IMR-90 (cell line): ENCODE results near the gene ZKSCAN1. TPM values are rescaled to one million over a fixed set of nuclear protein-coding genes. Genes with fewer than 3 reads are reported as not detected.

Source experiments
- ATAC-seq: fragments of 200-7000 bp; cut with Tn5 transposase; 2 replicates; pipeline ENCODE4 v1.9.1; 2020; ENCODE audit warnings: low read depth, mild to moderate bottlenecking, moderate library complexity
- BruUV-seq: library from RNA; stranded (reverse); fragments of 400-500 nt; replicated peaks from 2 replicates; lab custom pipeline; 2021; lab: Mats Ljungman, UMichigan
- CTCF ChIA-PET: fragments of 300-600 bp; formaldehyde crosslinking; extraction: SDS; loops from one replicate; lab custom pipeline; 2021; ENCODE audit warnings: antibody characterized with exemption; lab: Yijun Ruan, JAX
- POLR2A ChIA-PET: fragments of 300-600 bp; sonication (Branson Sonifier 250); formaldehyde crosslinking; loops from one replicate; lab custom pipeline; 2022; ENCODE audit warnings: antibody characterized with exemption; ENCODE audit not compliant: unreplicated experiment; lab: Charles Lee
- DNase-seq: peaks from one replicate; pipeline ENCODE4 v3.0.0; 2013
- H2AFZ ChIP-seq: replicated peaks from 2 replicates; pipeline ENCODE3; 2013; ENCODE audit warnings: low read length, mild to moderate bottlenecking; ENCODE audit not compliant: poor library complexity
- H2AK5ac ChIP-seq: 2 replicates; pipeline ENCODE4 v1.6.1; 2013; ENCODE audit warnings: low read depth, low read length, inconsistent platforms
- H2AK9ac ChIP-seq: replicated peaks from 2 replicates; pipeline ENCODE3; 2013; ENCODE audit warnings: mild to moderate bottlenecking, low read depth, low read length, moderate library complexity; ENCODE audit not compliant: poor library complexity
- H2BK120ac ChIP-seq: 2 replicates; pipeline ENCODE4 v1.6.1; 2013; ENCODE audit warnings: low read depth, low read length, inconsistent platforms
- H2BK15ac ChIP-seq: 3 replicates; pipeline ENCODE4 v1.6.1; 2013; ENCODE audit warnings: low read depth, low read length, inconsistent platforms
- H2BK20ac ChIP-seq: 2 replicates; pipeline ENCODE4 v1.6.1; 2013; ENCODE audit warnings: low read depth, mild to moderate bottlenecking, inconsistent platforms, low read length, moderate library complexity
- H2BK5ac ChIP-seq: 2 replicates; pipeline ENCODE4 v1.6.1; 2013; ENCODE audit warnings: mild to moderate bottlenecking, low read depth, low read length, inconsistent platforms; ENCODE audit not compliant: poor library complexity, severe bottlenecking
- H3K14ac ChIP-seq: replicated peaks from 2 replicates; pipeline ENCODE4 v1.6.1; 2013; ENCODE audit warnings: low read depth, low read length, inconsistent platforms
- H3K18ac ChIP-seq: 2 replicates; pipeline ENCODE4 v1.6.1; 2013; ENCODE audit warnings: low read depth, low read length, control low read depth
- H3K23ac ChIP-seq: 2 replicates; pipeline ENCODE4 v1.6.1; 2013; ENCODE audit warnings: low read depth, low read length, inconsistent platforms
- H3K27ac ChIP-seq: 2 replicates; pipeline ENCODE4 v1.5.1; 2013; ENCODE audit warnings: mild to moderate bottlenecking, control low read depth, low read length; ENCODE audit not compliant: insufficient read depth
- H3K27me3 ChIP-seq: 2 replicates; pipeline ENCODE4 v1.6.1; 2013; ENCODE audit warnings: low read length; ENCODE audit not compliant: control insufficient read depth, insufficient read depth
- H3K36me3 ChIP-seq: 2 replicates; pipeline ENCODE4 v1.6.1; 2013; ENCODE audit warnings: low read length, mixed read lengths; ENCODE audit not compliant: control insufficient read depth, insufficient read depth
- H3K4ac ChIP-seq: 2 replicates; pipeline ENCODE4 v1.6.1; 2013; ENCODE audit warnings: low read depth, low read length, inconsistent platforms
- H3K4me1 ChIP-seq: 2 replicates; pipeline ENCODE4 v1.6.1; 2013; ENCODE audit warnings: low read length, mixed read lengths; ENCODE audit not compliant: control insufficient read depth, insufficient read depth
- H3K4me2 ChIP-seq: 2 replicates; pipeline ENCODE4 v1.6.1; 2013; ENCODE audit warnings: low read depth, mild to moderate bottlenecking, control low read depth, low read length, moderate library complexity
- H3K4me3 ChIP-seq: 2 replicates; pipeline ENCODE4 v1.5.1; 2013; ENCODE audit warnings: low read depth, mild to moderate bottlenecking, control low read depth, low read length, moderate library complexity; ENCODE audit not compliant: insufficient read depth
- H3K56ac ChIP-seq: 2 replicates; pipeline ENCODE4 v1.6.1; 2013; ENCODE audit warnings: low read length, inconsistent platforms; ENCODE audit not compliant: insufficient read depth; ENCODE audit errors: extremely low read depth
- H3K79me1 ChIP-seq, 2 experiments: 2 replicates each; pipeline ENCODE4 v1.6.1; 2013; ENCODE audit warnings: low read length in 2 of 2, inconsistent platforms in 1 of 2, low read depth in 1 of 2
- H3K9ac ChIP-seq: 2 replicates; pipeline ENCODE4 v1.6.1; 2013; ENCODE audit warnings: low read depth, low read length, control low read depth
- H3K9me1 ChIP-seq: 2 replicates; pipeline ENCODE4 v1.6.1; 2013; ENCODE audit warnings: low read length, inconsistent platforms; ENCODE audit not compliant: insufficient read depth
- H3K9me3 ChIP-seq: 2 replicates; pipeline ENCODE4 v1.6.1; 2013; ENCODE audit warnings: low read length; ENCODE audit not compliant: control insufficient read depth, insufficient read depth
- H4K20me1 ChIP-seq: 2 replicates; pipeline ENCODE4 v1.6.1; 2013; ENCODE audit warnings: low read length, inconsistent platforms; ENCODE audit not compliant: insufficient read depth
- H4K5ac ChIP-seq: 2 replicates; pipeline ENCODE4 v1.6.1; 2013; ENCODE audit warnings: mild to moderate bottlenecking, low read depth, low read length, control low read depth
- H4K8ac ChIP-seq, 2 experiments: 2 replicates each; pipeline ENCODE4 v1.6.1; 2013; ENCODE audit warnings: low read depth in 2 of 2, low read length in 2 of 2, control low read depth in 1 of 2, inconsistent platforms in 1 of 2
- H4K91ac ChIP-seq: 2 replicates; pipeline ENCODE4 v1.6.1; 2013; ENCODE audit warnings: low read depth, low read length, inconsistent platforms; ENCODE audit not compliant: insufficient read depth
- BHLHE40 ChIP-seq: fragments of 150-350 bp; IDR thresholded peaks from 2 replicates; pipeline ENCODE4 v1.6.1; 2016; ENCODE audit warnings: mild to moderate bottlenecking, low read depth, low read length
- CHD1 ChIP-seq: IDR thresholded peaks from 2 replicates; pipeline ENCODE4 v1.6.1; 2012; ENCODE audit warnings: low read depth, low read length, improper control_type of control experiment
- ELK1 ChIP-seq: fragments of 150-350 bp; IDR thresholded peaks from 2 replicates; pipeline ENCODE4 v1.6.1; 2016; ENCODE audit warnings: low read depth, mild to moderate bottlenecking, low read length, moderate library complexity, borderline replicate concordance
- FOS ChIP-seq: fragments of 150-350 bp; IDR thresholded peaks from 2 replicates; pipeline ENCODE4 v1.6.1; 2016; ENCODE audit warnings: low read depth, low read length
- RCOR1 ChIP-seq: IDR thresholded peaks from 2 replicates; pipeline ENCODE4 v1.6.1; 2012; ENCODE audit warnings: mild to moderate bottlenecking, low read length, improper control_type of control experiment; ENCODE audit not compliant: insufficient replicate concordance
- WGBS, 2 experiments: methylation state at CpG; one replicate each; pipeline versions ENCODE4 v1.1.5 to v1.1.7; 2013; ENCODE audit warnings: missing lambda C conversion rate in 2 of 2; ENCODE audit not compliant: insufficient read length in 1 of 2; ENCODE audit errors: extremely low coverage in 2 of 2; 5-methylcytosine and 5-hydroxymethylcytosine counted together
- dilution Hi-C: fragments of 300-500 bp; cut with HindIII; formaldehyde crosslinking; loops from one replicate; pipeline ENCODE4 v1.14.3; 2018; ENCODE audit warnings: low sequenced_read_pairs; ENCODE audit not compliant: unreplicated experiment
- in situ Hi-C: fragments of 300-500 bp; cut with MboI; formaldehyde crosslinking; loops from 3 replicates; pipeline ENCODE4 v1.14.3; 2019; ENCODE audit warnings: low sequenced_read_pairs, inconsistent platforms, mixed read lengths
- intact Hi-C: fragments of 100-400 bp; cut with micrococcal nuclease; formaldehyde crosslinking; loops from 2 replicates; pipeline ENCODE4 v1.10.0; 2022
- polyA plus RNA-seq, 3 experiments: library from polyadenylated mRNA; depleted of rRNA; stranded (reverse); fragments of >200 nt; gene quantifications; 2 replicates each; pipeline ENCODE4 v1.2.3, GENCODE V29; 2012; ENCODE audit warnings: low replicate concordance in 1 of 3
- total RNA-seq: library from RNA; depleted of rRNA; stranded (reverse); fragments of >200 nt; gene quantifications from 2 replicates; pipeline ENCODE4 v1.2.3, GENCODE V29; 2012

Gene ZKSCAN1
- total and polyA plus RNA-seq, 2 of the 4 experiments (the other 2 are of a cell fraction) = 13.7 to 40.7 TPM

DNA sequence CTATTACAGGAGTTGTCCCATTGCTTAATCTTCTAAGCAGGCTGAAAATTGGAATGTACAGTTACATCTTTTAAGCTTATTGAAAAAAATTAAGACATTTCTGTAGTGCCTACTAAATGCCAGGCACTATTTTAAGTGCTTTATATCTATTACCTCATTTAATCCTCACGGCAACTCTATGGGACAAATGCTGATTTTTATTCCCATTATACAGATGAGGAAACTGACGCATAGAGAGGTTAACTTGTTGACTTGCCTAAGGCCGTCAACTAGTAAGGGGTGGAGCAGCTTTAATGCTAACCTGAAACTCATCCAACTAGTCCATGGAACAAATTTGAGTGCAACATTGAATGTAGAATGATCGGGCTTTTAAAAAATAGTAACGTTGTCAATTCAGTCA is 2.5 kb downstream of the ZKSCAN1 start:
- ChIA-PET CTCF (interaction anchor here (0.9 kb wide), 1 partner anchor 9 kb away, joined by 3 read pairs; no protein-coding TSS in a partner anchor), POLR2A (no interaction called here)
- H2BK15ac ChIP-seq = no peak overlapping the region
- H3K23ac ChIP-seq = no peak overlapping the region
- no peak overlapping the region for H2AFZ ChIP-seq
- no peak overlapping the region for H3K27ac ChIP-seq
- no peak overlapping the region for H3K9ac ChIP-seq
- no peak overlapping the region for H3K4ac ChIP-seq
- H3K4me3 ChIP-seq = no peak overlapping the region
- H3K27me3 ChIP-seq = no peaks in the 10 kb centered on the region
- DNase-seq (no peak), ATAC-seq (no peak)
- no peak for TF ChIP-seq FOS
- TF ChIP-seq ELK1 = no peak
- no peak for TF ChIP-seq BHLHE40
- no peak for TF ChIP-seq CHD1
- TF ChIP-seq RCOR1 = no peak
- no peak overlapping the region for H3K18ac ChIP-seq
- H2BK20ac ChIP-seq = no peak overlapping the region
- H3K4me2 ChIP-seq = no peak overlapping the region
- WGBS, 2 experiments = no CpG with 5 or more reads among the region's 5 CpGs
- no TSS peak for BruUV-seq
- H3K36me3 ChIP-seq = peaks cover 10% of the 10 kb centered on the region
- in situ Hi-C loops (no loop called here), intact Hi-C loops (loop anchor here (2.0 kb wide), 1 partner anchor 69 kb away; no protein-coding TSS in a partner anchor), dilution Hi-C loops (no loop called here)
- H3K9me3 ChIP-seq = no peaks in the 10 kb centered on the region
- H2AK5ac ChIP-seq = no peak overlapping the region
- no peak overlapping the region for H3K56ac ChIP-seq
- peaks cover 41% of the 10 kb centered on the region for H4K20me1 ChIP-seq
- H3K14ac ChIP-seq = no peak overlapping the region
- H2BK5ac ChIP-seq = no peak overlapping the region
- H4K5ac ChIP-seq = no peak overlapping the region
- H4K8ac ChIP-seq = no peak overlapping the region
- H2BK120ac ChIP-seq = no peak overlapping the region
- peaks cover 11% of the 10 kb centered on the region for H3K9me1 ChIP-seq
- peaks cover 2% of the 10 kb centered on the region; the same call in 1 of the 2 replicates for H3K4me1 ChIP-seq
- no peak overlapping the region for H4K91ac ChIP-seq
- no peak overlapping the region for H2AK9ac ChIP-seq
- H3K79me1 ChIP-seq = peaks cover 8 to 67% of the 10 kb centered on the region in 2 experiments
